Fibroblast of skin of right biceps (primary cell): Measurements from ENCODE around the gene TUT1.
"Not testable (repeated sequence)": the region's sequence is repeated elsewhere in the genome, so short reads cannot be mapped to it uniquely, and the experiment has no call there.

Experiments used
- DNase-seq: peaks from one replicate; pipeline ENCODE4 v3.0.0-alpha.2; 2013

Gene TUT1

DNA sequence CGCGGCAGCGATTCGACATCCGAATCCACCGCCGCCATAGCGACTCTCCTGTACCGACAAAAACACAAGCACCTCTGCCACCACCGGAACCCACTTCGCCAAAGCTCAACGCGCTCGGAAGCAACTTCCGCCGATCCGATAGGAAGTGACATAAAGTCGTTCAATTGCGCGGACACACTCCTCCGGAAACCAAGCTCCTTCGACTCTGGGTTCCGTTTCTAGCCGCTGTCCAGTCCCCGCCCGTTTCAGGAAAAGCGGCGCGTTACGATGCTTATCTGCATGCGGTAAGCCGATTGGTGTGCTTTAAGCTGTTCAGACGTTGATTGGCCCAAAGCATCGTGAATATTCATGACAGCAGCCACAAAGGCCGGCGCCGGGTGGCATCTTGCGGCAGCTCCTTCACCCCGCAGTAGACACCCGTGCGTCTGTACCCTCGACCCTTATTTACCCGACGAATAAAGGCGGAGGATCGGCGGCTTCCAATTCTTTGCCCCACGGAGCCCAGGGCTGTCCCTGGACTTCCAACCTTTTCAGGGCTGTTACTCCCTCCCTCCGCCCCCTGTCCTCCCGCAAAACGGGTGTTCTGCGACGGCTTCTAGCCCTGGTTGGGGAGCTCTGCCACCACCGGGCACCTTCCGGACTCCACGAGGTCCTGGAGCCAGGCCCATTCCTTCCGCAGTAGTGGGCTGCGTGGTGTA is at the start of gene TUT1:
Gene TUT1, minus strand, starts transcription at position 76 of the 698 bp plus-strand sequence. Its CDS starts 38 bp downstream, at position 38.
- DNase-seq: peak; percentile 99

DNA sequence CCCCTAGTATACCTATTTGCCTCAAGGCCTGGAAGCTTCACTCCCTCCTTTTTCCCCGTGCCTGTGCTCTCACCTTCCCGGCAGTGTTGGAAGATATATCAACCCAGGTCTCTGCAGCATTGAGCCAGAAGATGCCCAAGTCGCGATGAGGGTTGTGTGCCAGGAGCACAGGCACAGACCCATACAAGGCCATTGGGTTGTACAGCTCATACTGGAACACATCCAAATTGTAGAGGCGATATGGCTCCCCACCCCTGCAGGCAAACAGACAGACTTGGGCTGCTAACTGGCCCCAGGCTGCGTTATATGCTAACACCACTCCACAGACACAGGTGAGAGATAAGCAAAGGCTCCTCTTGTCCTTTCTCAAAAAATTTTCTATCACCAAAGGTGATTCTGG is 41.2 kb upstream of the TUT1 start:
- no peak for DNase-seq

GRCh38 chr11:62627713-62628112 is 36.4 kb upstream of the TUT1 start:
- DNase-seq: no peak

- no peak for DNase-seq
Observed at GRCh38 chr11:62622476-62623089, 31.3 kb upstream of the TUT1 start.

DNA sequence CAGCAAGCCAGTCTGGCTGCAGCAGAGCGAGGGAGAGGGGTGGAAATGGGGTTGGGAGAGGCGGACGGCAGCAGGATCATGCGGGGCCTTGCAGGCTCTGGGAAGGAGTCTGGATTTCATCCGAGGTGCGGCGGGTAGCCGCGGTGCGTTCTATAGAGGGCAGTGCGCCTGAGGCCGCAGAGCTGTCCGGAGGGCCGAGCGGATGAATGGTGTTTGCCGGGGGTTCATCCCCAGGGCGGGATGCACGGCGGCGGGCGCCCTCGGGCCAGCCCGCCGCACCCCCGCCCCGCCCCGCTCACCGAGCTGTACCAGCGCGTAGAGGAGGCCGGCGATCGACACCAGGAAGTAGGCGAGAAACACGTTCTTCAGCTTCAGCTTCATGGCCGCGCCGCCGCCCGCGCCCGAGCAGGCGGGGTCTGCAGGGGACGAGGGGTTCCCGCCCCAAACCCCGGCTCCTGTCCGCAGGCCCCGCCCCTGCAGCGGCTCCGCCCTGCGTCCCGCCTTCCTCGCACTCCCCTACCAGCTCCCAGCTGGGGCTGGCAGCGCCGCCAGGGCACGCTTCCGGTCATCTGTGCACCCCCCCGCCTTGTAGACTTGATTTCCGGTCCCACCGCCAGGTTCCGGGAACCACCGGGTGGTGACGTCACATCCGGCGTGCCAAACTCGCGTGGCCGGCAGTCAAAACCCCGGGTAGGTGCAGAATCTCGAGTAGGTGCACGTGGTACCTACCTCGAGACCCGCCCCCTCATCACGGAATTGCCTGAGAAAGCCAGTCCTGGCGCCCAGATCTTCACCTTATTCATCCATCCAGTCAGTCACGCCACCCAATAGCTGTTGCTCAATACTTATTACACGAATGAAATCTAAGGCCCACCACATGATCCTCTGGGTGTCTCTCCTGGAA is 30.5 kb upstream of the TUT1 start, which contains the start of gene B3GAT3:
Gene B3GAT3, minus strand, starts transcription at position 420 of the 904 bp plus-strand sequence. Its CDS starts 39 bp downstream, at position 381.
- DNase-seq: peak; percentile 95

GRCh38 chr11:62621027-62621566 is 29.8 kb upstream of the TUT1 start:
- no peak for DNase-seq

- not testable (repeated sequence) for DNase-seq
Observed at GRCh38 chr11:62616957-62617356, 25.6 kb upstream of the TUT1 start.

- DNase-seq: no peak
Observed at GRCh38 chr11:62615521-62615920, 24.2 kb upstream of the TUT1 start.

- no peak for DNase-seq
Observed at GRCh38 chr11:62614275-62614674, 23.0 kb upstream of the TUT1 start.

DNA sequence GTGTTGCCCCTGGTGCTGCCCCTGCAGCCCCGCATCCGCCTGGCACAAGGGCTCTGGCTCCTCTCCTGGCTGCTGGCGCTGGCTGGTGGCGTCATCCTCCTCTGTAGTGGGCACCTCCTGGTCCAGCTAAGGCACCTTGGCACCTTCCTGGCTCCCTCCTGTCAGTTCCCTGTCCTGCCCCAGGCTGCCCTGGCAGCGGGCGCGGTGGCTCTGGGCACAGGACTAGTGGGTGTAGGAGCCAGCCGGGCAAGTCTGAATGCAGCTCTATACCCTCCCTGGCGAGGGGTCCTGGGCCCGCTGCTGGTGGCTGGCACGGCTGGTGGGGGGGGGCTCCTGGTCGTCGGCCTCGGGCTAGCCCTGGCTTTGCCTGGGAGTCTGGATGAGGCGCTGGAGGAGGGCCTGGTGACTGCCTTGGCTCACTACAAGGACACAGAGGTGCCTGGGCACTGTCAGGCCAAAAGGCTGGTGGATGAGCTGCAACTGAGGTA is 22.0 kb upstream of the TUT1 start:
- DNase-seq: no peak

DNA sequence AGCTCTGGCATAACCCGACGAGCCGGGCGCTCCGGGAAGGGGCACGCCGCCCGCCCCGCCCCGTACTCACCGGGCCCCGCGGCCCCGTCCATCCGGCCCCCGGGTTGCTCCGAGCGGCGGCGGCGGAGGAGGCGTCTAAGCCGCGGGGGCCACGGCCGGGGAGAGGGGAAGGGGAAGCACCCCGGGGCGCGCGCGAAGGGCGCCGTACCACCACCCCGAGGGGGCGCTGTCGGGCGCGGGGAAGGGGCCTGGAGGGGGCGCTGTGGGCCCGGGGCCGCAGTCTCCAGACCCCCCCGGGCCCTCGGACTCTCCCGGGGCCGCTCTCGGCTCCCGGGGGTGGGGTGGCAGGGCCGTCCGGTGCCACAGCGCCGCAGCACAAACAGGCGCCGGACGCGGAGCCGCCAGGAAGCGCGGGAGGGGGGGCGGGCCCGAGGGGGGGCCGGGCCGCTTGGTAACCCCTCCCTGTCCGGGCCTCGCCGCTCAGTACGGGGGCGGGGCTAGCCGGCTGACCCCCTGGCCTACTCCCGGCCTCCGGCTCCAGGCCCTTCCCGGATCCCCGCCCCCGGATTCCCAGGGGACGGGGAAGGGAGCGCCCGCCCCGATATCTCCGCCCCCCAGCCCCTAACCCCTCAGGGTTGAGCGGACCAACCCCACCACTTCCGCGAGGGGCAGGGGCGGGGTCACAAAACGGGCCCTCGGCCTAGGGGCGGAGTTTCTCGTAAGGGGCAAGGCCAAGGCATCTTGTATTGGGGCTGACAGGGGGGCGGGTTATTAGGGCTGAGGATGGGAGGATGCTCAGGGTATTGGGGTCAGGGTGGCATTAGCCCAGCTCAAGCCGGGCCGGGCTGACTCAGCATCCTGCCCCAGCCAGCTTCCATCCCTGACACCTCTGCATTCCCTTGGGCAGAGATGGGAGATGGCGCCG is 21.3 kb upstream of the TUT1 start, which contains the start of the genes EML3 and ROM1:
Gene EML3, minus strand, starts transcription at position 410 of the 925 bp plus-strand sequence. Its CDS starts 318 bp downstream, at position 92.
Gene ROM1, plus strand, starts transcription at position 892 of the 925 bp plus-strand sequence. Its CDS starts 25 bp downstream, at position 917.
- peak; percentile 79 for DNase-seq

DNA sequence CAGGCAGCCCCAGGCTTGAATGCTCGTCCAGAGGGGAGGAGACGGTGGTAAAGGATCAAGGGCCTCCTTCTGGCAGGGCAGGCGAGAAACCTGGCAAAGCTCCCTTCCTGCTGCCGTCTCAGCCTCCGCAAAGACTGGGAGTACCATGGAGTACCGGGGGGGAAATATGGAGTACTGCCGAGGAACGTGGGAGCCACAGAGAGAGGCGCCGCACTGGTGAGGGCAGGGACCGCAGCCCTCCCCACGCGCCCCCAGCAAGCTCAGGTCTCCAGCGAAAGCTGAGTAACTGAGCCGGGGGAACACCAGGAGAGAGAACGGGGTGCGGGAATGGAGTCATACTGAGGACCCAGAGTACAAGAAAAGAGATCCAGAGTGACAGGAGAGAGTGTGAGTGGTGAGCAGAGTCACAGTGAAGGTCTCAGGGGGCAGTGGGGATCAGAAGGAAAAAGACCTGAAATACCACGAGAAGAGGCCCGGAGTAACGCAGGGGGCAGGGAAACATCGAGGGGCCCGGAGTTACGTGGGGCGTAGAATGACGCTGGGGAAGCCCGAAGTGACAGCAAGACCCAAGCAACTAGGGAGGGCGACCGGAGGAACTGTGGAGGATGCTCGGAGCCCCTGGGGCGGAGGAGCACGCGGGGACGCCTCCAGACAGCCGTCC is 20.5 kb upstream of the TUT1 start:
- peak; percentile 59 for DNase-seq

DNA sequence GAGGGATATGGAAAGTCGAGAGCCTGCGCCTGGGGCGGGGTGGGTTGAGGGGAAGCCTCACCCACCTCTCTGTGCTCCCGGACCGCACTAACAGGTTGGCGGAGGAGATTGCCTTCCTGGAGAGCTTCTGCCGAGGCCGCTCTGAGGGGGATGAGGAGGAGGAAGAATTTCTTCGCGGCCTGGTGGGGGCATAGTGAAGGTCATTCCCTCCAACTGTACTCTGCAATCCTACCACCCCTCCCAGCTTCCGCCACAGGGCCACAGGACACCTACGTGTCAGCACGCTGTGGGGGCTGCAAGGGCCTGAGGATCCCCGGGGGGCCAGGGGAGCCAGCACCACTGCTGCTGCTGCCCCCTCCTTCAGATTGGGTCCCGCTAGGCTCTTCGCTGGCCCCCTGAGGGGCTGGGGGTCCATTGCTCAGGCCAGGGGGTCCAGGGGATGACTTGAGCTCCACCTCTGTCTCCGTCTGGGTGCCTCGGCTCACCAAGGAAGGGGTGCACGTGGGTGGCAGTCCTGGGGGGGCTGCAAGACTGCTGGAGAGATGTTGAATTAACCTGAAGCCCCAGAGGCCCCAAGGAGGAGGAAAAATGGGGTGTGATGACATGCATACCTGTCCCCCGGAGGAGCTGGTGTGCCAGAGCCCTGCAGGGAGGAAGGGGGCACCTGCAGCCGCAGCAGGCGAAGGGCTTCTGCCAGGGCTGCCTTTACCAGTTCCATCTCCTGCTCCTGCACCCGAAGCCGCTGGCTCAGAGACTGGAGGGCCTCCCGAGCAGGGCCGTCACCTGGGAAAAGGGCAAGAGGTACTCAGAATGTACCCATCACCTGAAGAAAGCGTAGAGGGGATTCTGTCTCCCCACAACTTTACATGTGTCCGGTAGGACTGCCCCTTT is 19.7 kb upstream of the TUT1 start:
- DNase-seq: no peak

- no peak for DNase-seq
Observed at GRCh38 chr11:62610403-62610802, 19.1 kb upstream of the TUT1 start.

DNA sequence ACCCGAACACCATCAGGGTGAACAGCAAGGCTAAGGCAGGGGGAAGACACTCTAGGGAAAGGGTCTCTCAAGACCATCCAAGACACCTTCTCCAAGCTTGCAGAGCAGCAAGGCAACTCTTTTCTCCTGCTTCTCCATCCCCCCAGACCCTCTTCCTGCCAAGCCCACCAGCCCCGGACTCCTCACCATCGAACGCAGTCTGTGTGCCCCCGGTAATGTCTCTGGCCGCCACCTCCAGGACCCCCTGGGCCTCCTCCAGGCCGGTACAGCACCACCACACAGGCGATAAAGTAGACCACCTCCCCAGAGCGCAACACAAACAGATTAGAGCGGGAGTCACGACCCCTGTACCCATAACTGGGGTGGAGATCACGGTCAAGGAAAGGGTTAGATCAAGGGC is 17.5 kb upstream of the TUT1 start:
- DNase-seq: no peak

DNA sequence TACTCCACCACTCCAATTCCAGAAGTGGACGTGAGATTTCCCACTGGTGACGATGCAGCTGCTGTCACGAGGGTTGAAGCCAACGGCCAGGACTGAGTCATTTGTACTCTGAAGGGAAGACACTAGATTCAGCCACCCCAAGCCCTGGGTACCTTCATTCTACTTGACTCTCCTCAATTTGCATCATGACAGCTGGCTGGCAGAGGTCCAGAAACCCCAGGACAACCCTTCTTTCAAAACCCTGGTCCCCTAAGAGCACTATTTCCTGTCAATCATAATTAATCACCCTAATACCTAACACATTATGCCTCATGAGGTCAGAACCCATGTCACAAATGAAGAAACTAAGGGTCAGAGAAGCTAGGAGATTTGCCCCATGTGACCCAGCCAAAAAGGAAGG is 16.4 kb upstream of the TUT1 start:
- DNase-seq: no peak

GRCh38 chr11:62605902-62606301 is 14.6 kb upstream of the TUT1 start:
- DNase-seq: no peak

- DNase-seq: no peak
Observed at GRCh38 chr11:62605467-62605866, 14.1 kb upstream of the TUT1 start.

- DNase-seq: no peak
Observed at GRCh38 chr11:62604460-62605120, 13.3 kb upstream of the TUT1 start.
